Loucy (cell line): ENCODE measurements around the gene CCBE1.

Source experiments
- CTCF ChIP-seq: fragments of 200-600 bp; sonication (generic); conservative IDR thresholded peaks from 2 replicates; pipeline ENCODE4 v1.5.1; 2014; ENCODE audit warnings: mild to moderate bottlenecking, antibody characterized with exemption, low read length
- EZH2phosphoT487 ChIP-seq: fragments of 200-600 bp; IDR thresholded peaks from 2 replicates; pipeline ENCODE4 v1.6.1; 2018; ENCODE audit warnings: antibody characterized with exemption, mild to moderate bottlenecking, moderate library complexity, borderline replicate concordance

GRCh38 chr18:59539108-59539507 lies 158.1 kb downstream of the CCBE1 start:
- TF ChIP-seq CTCF (no peak), EZH2phosphoT487 (no peak)
